NCI-H128 (cell line): ENCODE results near the gene CPAMD8.

Experiments
- DNase-seq: peaks from one replicate; lab custom pipeline; 2025; ENCODE audit not compliant: unreplicated experiment; lab: John Stamatoyannopoulos, UW

The CPAMD8 gene

GRCh38 chr19:16921766-16922591 lies 104.6 kb downstream of the CPAMD8 start:
- DNase-seq: no peak

GRCh38 chr19:16920816-16921529 lies 105.6 kb downstream of the CPAMD8 start:
- DNase-seq: no peak

GRCh38 chr19:16919496-16919895 lies 107.1 kb downstream of the CPAMD8 start:
- no peak for DNase-seq

DNA sequence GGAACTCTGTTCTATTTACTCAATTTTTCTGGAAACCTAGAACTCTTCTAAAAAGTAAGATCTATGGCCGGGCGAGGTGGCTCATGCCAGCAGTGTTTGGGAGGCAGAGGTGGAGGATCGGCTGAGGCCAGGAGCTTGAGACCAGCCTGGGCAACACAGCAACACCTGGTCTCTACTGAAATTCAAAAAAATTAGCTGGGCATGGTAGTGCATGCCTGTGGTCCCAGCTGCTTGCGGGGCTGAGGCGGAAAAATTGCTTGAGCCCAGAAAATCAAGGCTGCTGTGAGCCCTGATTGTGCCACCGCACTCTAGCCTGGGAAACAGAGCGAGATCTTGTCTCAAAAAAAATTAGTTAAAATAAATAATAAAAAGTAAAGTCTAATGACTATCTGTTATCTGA lies 109.2 kb downstream of the CPAMD8 start:
- DNase-seq: no peak

GRCh38 chr19:16915734-16916133 lies 110.9 kb downstream of the CPAMD8 start:
- DNase-seq: no peak

GRCh38 chr19:16915135-16915534 lies 111.5 kb downstream of the CPAMD8 start:
- DNase-seq: no peak

DNA sequence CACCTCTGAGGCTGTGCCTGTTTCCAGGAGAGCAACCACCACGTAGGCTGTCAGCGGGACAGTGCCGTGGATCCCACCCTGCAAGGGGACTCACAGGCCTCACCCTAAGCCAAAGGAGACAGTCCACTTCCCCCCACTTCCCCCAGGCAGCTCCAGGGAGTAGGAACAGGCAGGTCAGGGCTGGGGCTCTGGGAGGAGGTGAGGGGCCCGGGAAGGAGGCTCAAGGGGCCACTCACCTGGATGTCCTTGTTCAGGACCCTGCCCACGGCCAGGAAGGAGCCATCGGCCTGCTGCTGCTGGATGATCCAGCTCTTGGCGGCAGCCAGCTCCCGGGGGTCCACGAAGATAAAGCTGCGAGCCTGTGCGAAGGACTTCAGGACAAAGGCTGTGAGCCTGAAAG lies 112.2 kb downstream of the CPAMD8 start:
- DNase-seq: no peak

DNA sequence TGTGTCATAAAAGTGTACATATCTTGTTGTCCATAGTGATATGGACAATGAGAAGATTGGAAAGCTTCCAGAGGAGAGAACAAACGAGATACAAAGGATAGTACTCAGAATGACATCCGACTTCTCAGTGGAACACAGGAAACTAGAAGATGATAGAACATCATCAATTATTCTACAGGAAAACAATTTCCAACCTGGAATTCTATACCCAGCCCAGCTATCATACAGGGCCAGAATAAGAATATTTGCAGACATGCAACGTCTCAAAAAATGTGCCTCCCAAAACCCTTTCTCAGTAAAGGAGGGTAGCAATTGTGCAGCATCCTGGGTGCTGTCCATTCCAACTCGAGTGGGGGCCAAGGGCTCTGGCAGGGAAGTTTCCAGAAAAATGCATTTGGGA lies 113.8 kb downstream of the CPAMD8 start:
- DNase-seq: no peak

DNA sequence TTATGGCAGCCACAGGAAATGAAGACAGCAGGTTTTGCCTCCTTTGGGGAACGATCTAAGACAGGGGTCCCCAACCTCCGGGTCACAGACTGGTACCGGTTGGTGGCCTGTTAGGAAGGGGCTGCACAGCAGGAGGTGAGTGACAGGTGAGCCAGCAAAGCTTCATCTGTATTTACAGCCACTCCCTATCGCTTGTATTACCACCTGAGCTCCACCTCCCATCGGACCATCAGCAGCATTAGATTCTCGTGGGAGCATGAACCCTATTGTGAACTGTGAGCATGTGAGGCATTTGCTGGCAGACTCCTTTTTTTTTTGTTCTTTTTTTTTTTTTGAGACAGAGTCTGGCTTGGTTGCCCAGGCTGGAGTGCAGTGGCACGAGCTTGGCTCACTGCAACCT lies 115.6 kb downstream of the CPAMD8 start:
- no peak for DNase-seq

- DNase-seq: no peak
These were observed 117.9 kb downstream of the CPAMD8 start for GRCh38 chr19:16908759-16909158.

- DNase-seq: no peak
These were observed 122.0 kb downstream of the CPAMD8 start for GRCh38 chr19:16904599-16904998.

DNA sequence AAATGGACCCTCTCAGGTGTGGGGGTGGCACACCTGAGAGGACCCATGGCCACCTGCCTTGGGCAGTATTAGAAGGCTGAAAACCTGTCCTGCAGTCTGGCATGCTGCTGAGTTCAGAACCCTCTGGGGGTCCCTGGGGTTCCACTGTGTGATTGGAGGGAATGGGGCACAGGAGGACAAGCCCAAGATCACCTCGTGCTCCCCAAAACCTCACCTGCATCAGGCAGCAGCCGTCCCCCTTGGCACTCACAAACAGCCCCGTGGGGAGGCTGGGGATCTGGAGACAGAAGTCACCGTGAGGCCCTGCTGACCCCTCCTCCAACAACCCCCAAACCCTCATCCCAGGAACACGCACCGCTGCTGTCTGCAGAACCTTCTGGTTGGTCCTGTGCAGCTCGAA lies 123.3 kb downstream of the CPAMD8 start:
- no peak for DNase-seq

DNA sequence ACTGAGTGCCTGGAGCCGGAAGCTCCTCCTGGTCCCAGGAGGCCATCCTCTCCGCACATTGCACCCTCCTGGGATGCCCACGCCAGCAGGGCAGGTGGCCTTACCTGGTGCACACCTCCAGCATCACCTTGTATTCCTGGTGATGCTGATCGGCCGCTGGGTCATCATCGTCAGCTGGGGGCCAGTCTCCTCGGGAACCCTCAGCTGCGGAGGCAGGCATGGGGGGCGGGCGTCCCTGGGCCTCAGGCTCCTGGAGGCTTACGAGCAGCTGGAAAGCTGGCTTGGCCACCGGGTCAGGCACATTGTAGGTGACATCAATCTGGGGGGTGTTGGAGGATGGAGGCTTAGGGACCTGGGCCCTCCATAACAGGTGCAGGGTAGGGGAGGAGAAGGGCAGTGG lies 124.1 kb downstream of the CPAMD8 start:
- DNase-seq: no peak

GRCh38 chr19:16901491-16902175 lies 125.0 kb downstream of the CPAMD8 start:
- DNase-seq: no peak

- DNase-seq: no peak
These were observed 127.0 kb downstream of the CPAMD8 start for GRCh38 chr19:16899566-16900075.

- DNase-seq: no peak
These were observed 128.1 kb downstream of the CPAMD8 start for GRCh38 chr19:16898361-16899015.

DNA sequence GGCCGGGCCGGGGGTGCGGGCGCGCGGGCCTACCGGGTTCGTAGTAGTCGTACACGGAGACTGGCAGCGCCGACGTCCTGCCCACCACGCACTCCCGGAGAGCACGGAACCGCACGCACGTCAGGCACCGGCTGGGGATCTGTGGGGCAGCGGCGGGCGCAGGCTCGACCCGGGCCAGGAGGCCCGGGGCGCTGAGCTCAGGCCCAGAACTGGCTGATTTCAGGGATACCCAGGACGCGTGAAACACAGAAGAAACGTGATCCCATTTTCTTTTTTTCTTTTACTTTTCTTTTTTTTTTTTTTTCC lies 128.8 kb downstream of the CPAMD8 start:
- no peak for DNase-seq

- no peak for DNase-seq
These were observed 129.4 kb downstream of the CPAMD8 start for GRCh38 chr19:16897029-16897855.

GRCh38 chr19:16896146-16897028 lies 130.2 kb downstream of the CPAMD8 start:
- DNase-seq: no peak
